ENCODE data around the gene KDM8.

DNA sequence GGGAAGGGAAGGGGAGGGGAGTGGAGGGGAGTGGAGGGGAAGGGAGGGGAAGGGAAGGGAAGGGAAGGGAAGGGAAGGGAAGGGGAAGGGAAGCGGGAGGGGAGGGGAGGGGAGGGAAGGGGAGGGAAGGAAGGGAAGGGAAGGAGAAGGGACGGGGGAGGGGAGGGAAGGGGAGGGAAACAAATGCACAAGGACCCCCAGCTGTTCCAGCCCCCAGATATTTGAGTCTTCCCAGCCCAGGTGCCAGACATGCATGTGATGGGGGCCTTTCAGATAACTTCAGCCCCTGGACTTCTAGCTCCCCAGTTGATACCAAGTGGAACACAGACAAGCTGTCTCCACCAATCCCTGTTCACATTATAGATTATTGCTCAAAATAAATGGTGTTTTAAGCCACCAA is 14.7 kb upstream of the KDM8 start:
- no peak for TF ChIP-seq POLR2AphosphoS5 (IDR thresholded peaks at IDR 0.05; ENCODE audit: borderline replicate concordance, low read depth, low read length)
- no peak for TF ChIP-seq EZH2 (IDR thresholded peaks at IDR 0.05)
